ENCODE data around the gene SLC9A1. TPM values are rescaled to one million over a fixed set of nuclear protein-coding genes. Genes with fewer than 3 reads are reported as not detected.
A peak's percentile ranks its signal among the peaks of the same experiment; 100 is the strongest.

SLC9A1 gene
- total and polyA plus RNA-seq, 2 of the 8 experiments (the other 6 are each of a cell fraction or from before 2014, with no cell fraction given): 11.3 to 25.1 TPM

GRCh38 chr1:27144920-27145661 is 9.8 kb downstream of the SLC9A1 start:
- Histone ChIP-seq H3K36me3 (ENCODE audit: control insufficient read depth in 2 of 4, insufficient read depth in 4 of 4, low read length in 3 of 4) (no peaks in the 10 kb centered on the region; a peak in 1 of 8 replicates), H3K4ac (replicated peaks; ENCODE audit: insufficient read length, low read depth, low read length) (no peak overlapping the region), H4K91ac (replicated peaks; ENCODE audit: insufficient read length, low read length) (no peak overlapping the region), H3K9me3 (ENCODE audit: insufficient read depth in 2 of 2, low read depth in 1 of 2, low read length in 1 of 2) (no peaks in the 10 kb centered on the region), H4K20me1 (replicated peaks in 1 of 2; ENCODE audit: control insufficient read depth in 1 of 2, insufficient read depth in 2 of 2, low read length in 2 of 2) (no peaks in the 10 kb centered on the region), H3K4me3 (ENCODE audit: extremely low read depth in 1 of 4, insufficient read depth in 2 of 4, low read depth in 3 of 4, low read length in 4 of 4) (no peak overlapping the region), H3K27ac (ENCODE audit: low read depth, low read length) (no peak overlapping the region; the same call in 1 of the 2 replicates), H3K23me2 (ENCODE audit: low read depth, low read length) (no peaks in the 10 kb centered on the region; the same call in 1 of the 2 replicates), H2AFZ (ENCODE audit: low read length) (no peak overlapping the region), H3K79me1 (ENCODE audit: low read depth, low read length) (peaks cover 18% of the 10 kb centered on the region), H4K5ac (ENCODE audit: insufficient read length, low read depth, low read length) (no peak overlapping the region), H3K14ac (ENCODE audit: insufficient read length) (no peak overlapping the region), H2BK15ac (ENCODE audit: low read length) (0 out of 2 replicates have a peak overlapping the region, but pooled peaks have one; percentile 19), H2BK20ac (ENCODE audit: low read length) (no peak overlapping the region), H2BK12ac (ENCODE audit: low read depth, low read length) (peak overlapping the region; percentile 88), H3K9ac (replicated peaks in 1 of 4; ENCODE audit: extremely low read depth in 1 of 4, low read depth in 3 of 4, low read length in 3 of 4) (peak overlapping the region in 1 of 4 experiments; percentile 29; a peak in 2 of 7 replicates), H4K8ac (ENCODE audit: extremely low read depth, insufficient read depth, low read length) (peak overlapping the region; percentile 42; the same call in 1 of the 2 replicates), H2BK5ac (ENCODE audit: low read depth, low read length) (peak overlapping the region; percentile 47; the same call in 1 of the 2 replicates), H3K4me1 (replicated peaks in 1 of 4; ENCODE audit: control insufficient read depth in 3 of 4, insufficient read depth in 4 of 4, low read length in 3 of 4) (peaks cover 12 to 21% (median 16%) of the 10 kb centered on the region in 4 experiments), H2AK5ac (ENCODE audit: low read depth, low read length) (no peak overlapping the region), H2BK120ac (replicated peaks; ENCODE audit: low read depth, low read length) (no peak overlapping the region), H3K56ac (replicated peaks; ENCODE audit: insufficient read length, low read depth, low read length) (no peak overlapping the region), H3K4me2 (ENCODE audit: insufficient read depth in 1 of 2, low read depth in 2 of 2, low read length in 2 of 2) (no peak overlapping the region), H3K79me2 (ENCODE audit: control insufficient read depth in 1 of 2, insufficient read depth in 2 of 2, low read length in 2 of 2) (peaks cover 0 to 37% of the 10 kb centered on the region in 2 experiments; a peak in 2 of 4 replicates), H3K23ac (ENCODE audit: insufficient read length) (no peak overlapping the region), H3K27me3 (replicated peaks in 1 of 4; ENCODE audit: control insufficient read depth in 3 of 4, extremely low read depth in 1 of 4, insufficient read depth in 3 of 4, low read length in 3 of 4) (no peaks in the 10 kb centered on the region), H3K18ac (ENCODE audit: extremely low read depth, low read length) (peak overlapping the region; percentile 42; the same call in 1 of the 2 replicates)
- no peak for FAIRE-seq
- CTCF ChIA-PET (ENCODE audit: partially characterized antibody): interaction anchor here (0.5 to 15.3 kb wide), 10 partner anchors 9 to 156 kb away, joined by 3 to 166 read pairs (median 4); partner anchors contain the start of gene SLC9A1
- POLR2A ChIA-PET (ENCODE audit: partially characterized antibody): interaction anchor here (0.6 to 14.5 kb wide), 6 partner anchors 8 to 316 kb away, joined by 3 to 257 read pairs (median 4); partner anchors contain the start of gene SLC9A1
- DNase-seq (ENCODE audit: low read depth in 1 of 2, low spot score in 2 of 2): no peak
- 77% methylated on average over 5 of the region's 5 CpGs; no CpG with 5 or more reads in 1 of the 2 experiments for WGBS, 2 experiments (ENCODE audit: extremely low coverage in 1 of 2, insufficient coverage in 1 of 2, insufficient read length in 1 of 2, insufficient replicate concordance in 2 of 2, low coverage in 1 of 2, low lambda C conversion rate in 2 of 2, missing lambda C conversion rate in 1 of 2)
- TF ChIP-seq SIRT6 (IDR thresholded peaks at IDR 0.05; ENCODE audit: low read length): no peak
- no peak for TF ChIP-seq NRF1 (IDR thresholded peaks at IDR 0.05; ENCODE audit: low read depth, low read length)
- TF ChIP-seq CREB1 (IDR thresholded peaks at IDR 0.05): no peak
- TF ChIP-seq KDM5A (IDR thresholded peaks at IDR 0.05; ENCODE audit: low read length): no peak
- no peak for TF ChIP-seq CBX8 (IDR thresholded peaks at IDR 0.05; ENCODE audit: borderline replicate concordance, low read depth, low read length)
- TF ChIP-seq EZH2 (IDR thresholded peaks at IDR 0.05; ENCODE audit: low read depth, low read length, severe bottlenecking): no peak
- TF ChIP-seq CEBPB (IDR thresholded peaks at IDR 0.05; ENCODE audit: low read depth, low read length): no peak

Data from H1 (cell line).